NCI-H69 (cell line): ENCODE measurements around the gene SDF2.

Experiments used
- DNase-seq: peaks from one replicate; lab custom pipeline; 2025; lab: John Stamatoyannopoulos, UW

The SDF2 gene

GRCh38 chr17:28661635-28662526 is at the start of gene SDF2, which contains the start of gene SUPT6H:
Gene SDF2 (minus strand): TSS chr17:28661906. CDS start chr17:28661876, 30 bp downstream.
Gene SUPT6H (plus strand): TSS chr17:28662205. CDS start chr17:28673402, 11,197 bp downstream.
- DNase-seq: peak; percentile 92

GRCh38 chr17:28710861-28711722 is 49.4 kb upstream of the SDF2 start:
- peak; percentile 98 for DNase-seq

GRCh38 chr17:28707339-28707720 is 45.6 kb upstream of the SDF2 start:
- no peak for DNase-seq

- no peak for DNase-seq
Observed at GRCh38 chr17:28706471-28707338, 45.0 kb upstream of the SDF2 start.

GRCh38 chr17:28705728-28706334 is 44.1 kb upstream of the SDF2 start:
- DNase-seq: no peak

- no peak for DNase-seq
Observed at GRCh38 chr17:28705074-28705659, 43.5 kb upstream of the SDF2 start.

GRCh38 chr17:28704219-28704858 is 42.6 kb upstream of the SDF2 start:
- no peak for DNase-seq

GRCh38 chr17:28703552-28704218 is 42.0 kb upstream of the SDF2 start:
- no peak for DNase-seq

GRCh38 chr17:28702752-28703150 is 41.0 kb upstream of the SDF2 start:
- no peak for DNase-seq

- DNase-seq: peak; percentile 75
Observed at GRCh38 chr17:28702026-28702751, 40.5 kb upstream of the SDF2 start.

- no peak for DNase-seq
Observed at GRCh38 chr17:28700830-28701492, 39.3 kb upstream of the SDF2 start.

- DNase-seq: no peak
Observed at GRCh38 chr17:28700278-28700677, 38.6 kb upstream of the SDF2 start.

GRCh38 chr17:28698253-28698941 is 36.7 kb upstream of the SDF2 start:
- no peak for DNase-seq

GRCh38 chr17:28693869-28694268 is 32.2 kb upstream of the SDF2 start:
- DNase-seq: no peak

- no peak for DNase-seq
Observed at GRCh38 chr17:28689011-28689410, 27.3 kb upstream of the SDF2 start.

GRCh38 chr17:28688481-28688880 is 26.8 kb upstream of the SDF2 start:
- no peak for DNase-seq

- peak; percentile 65 for DNase-seq
Observed at GRCh38 chr17:28686296-28686695, 24.6 kb upstream of the SDF2 start.

- no peak for DNase-seq
Observed at GRCh38 chr17:28685366-28685765, 23.7 kb upstream of the SDF2 start.
